Thyroid gland (tissue), 4 donors: ENCODE results near the gene GNAQ.

Source experiments
- CTCF ChIP-seq, 6 experiments: fragments of 200-600 bp in 3 of 6; fragments of 450-650 bp in 3 of 6; sonication (generic) in 3 of 6; IDR thresholded peaks; one replicate each; pipeline ENCODE4 v1.5.1; 2016 to 2019; ENCODE audit warnings: antibody characterized with exemption in 6 of 6, mild to moderate bottlenecking in 2 of 6, inconsistent platforms in 1 of 6, moderate library complexity in 1 of 6
- POLR2A ChIP-seq, 2 donors: fragments of 450-650 bp; IDR thresholded peaks; one replicate each; pipeline ENCODE4 v1.6.1; 2017; ENCODE audit warnings: antibody characterized with exemption in 2 of 2, mild to moderate bottlenecking in 2 of 2, moderate library complexity in 1 of 2

- no peak for TF ChIP-seq CTCF (IDR thresholded peaks at IDR 0.05)
- no peak for TF ChIP-seq POLR2A (IDR thresholded peaks at IDR 0.05)
Observed at GRCh38 chr9:77802064-77802463, 229.5 kb downstream of the GNAQ start.
